Measurements from ENCODE around the gene RHCE.
"Not testable (repeated sequence)": the region's sequence is repeated elsewhere in the genome, so short reads cannot be mapped to it uniquely, and the experiment has no call there.

The RHCE gene

GRCh38 chr1:25433389-25434186 is 13.0 kb upstream of the RHCE start:
- no peak for DNase-seq (ENCODE audit: low read depth, low spot score)

GRCh38 chr1:25432749-25433388 is 12.2 kb upstream of the RHCE start:
- DNase-seq (ENCODE audit: low read depth, low spot score), result no peak

- no peak for DNase-seq (ENCODE audit: low read depth, low spot score)
Observed at GRCh38 chr1:25431955-25432719, 11.5 kb upstream of the RHCE start.

- no peak for DNase-seq (ENCODE audit: low read depth, low spot score)
Observed at GRCh38 chr1:25430967-25431881, 10.6 kb upstream of the RHCE start.

- DNase-seq (ENCODE audit: low read depth, low spot score), result peak; percentile 92
Observed at GRCh38 chr1:25430073-25430966, 9.7 kb upstream of the RHCE start, which contains the start of gene MACO1. Gene MACO1 (plus strand): TSS chr1:25430897. CDS start chr1:25431099, 202 bp downstream.

GRCh38 chr1:25428475-25429166 is 8.0 kb upstream of the RHCE start:
- DNase-seq (ENCODE audit: low read depth, low spot score), result no peak

- no peak for DNase-seq (ENCODE audit: low read depth, low spot score)
Observed at GRCh38 chr1:25427696-25428095, 7.1 kb upstream of the RHCE start.

GRCh38 chr1:25425098-25426085 is 4.8 kb upstream of the RHCE start:
- DNase-seq (ENCODE audit: low read depth, low spot score), result no peak

GRCh38 chr1:25423206-25423605 is 2.6 kb upstream of the RHCE start:
- not testable (repeated sequence) for DNase-seq (ENCODE audit: low read depth, low spot score)

- DNase-seq (ENCODE audit: low read depth, low spot score), result not testable (repeated sequence)
Observed at GRCh38 chr1:25419339-25419738, 1.3 kb downstream of the RHCE start.

- DNase-seq (ENCODE audit: low read depth, low spot score), result not testable (repeated sequence)
Observed at GRCh38 chr1:25417280-25417679, 3.3 kb downstream of the RHCE start.

- DNase-seq (ENCODE audit: low read depth, low spot score), result not testable (repeated sequence)
Observed at GRCh38 chr1:25414578-25414977, 6.0 kb downstream of the RHCE start.

- not testable (repeated sequence) for DNase-seq (ENCODE audit: low read depth, low spot score)
Observed at GRCh38 chr1:25414157-25414556, 6.5 kb downstream of the RHCE start.

GRCh38 chr1:25412872-25413623 is 7.6 kb downstream of the RHCE start:
- not testable (repeated sequence) for DNase-seq (ENCODE audit: low read depth, low spot score)

- not testable (repeated sequence) for DNase-seq (ENCODE audit: low read depth, low spot score)
Observed at GRCh38 chr1:25409641-25410427, 10.8 kb downstream of the RHCE start.

- DNase-seq (ENCODE audit: low read depth, low spot score), result not testable (repeated sequence)
Observed at GRCh38 chr1:25405731-25406305, 14.8 kb downstream of the RHCE start.

All from activated CD4-positive, CD25-positive, alpha-beta regulatory T cell treated with anti-CD3 and anti-CD28 coated beads, Interleukin-2, amount 50 U/mL, for 16 hours (primary cell).